GM19455 (cell line): ENCODE results near the gene MYO5B.
"Not testable (repeated sequence)": the region's sequence is repeated elsewhere in the genome, so short reads cannot be mapped to it uniquely, and the experiment has no call there.

Experiments used
- ATAC-seq: cut with Tn5 transposase; IDR thresholded peaks from one replicate; pipeline ENCODE4 v1.9.1; 2021; ENCODE audit not compliant: unreplicated experiment

Gene MYO5B

DNA sequence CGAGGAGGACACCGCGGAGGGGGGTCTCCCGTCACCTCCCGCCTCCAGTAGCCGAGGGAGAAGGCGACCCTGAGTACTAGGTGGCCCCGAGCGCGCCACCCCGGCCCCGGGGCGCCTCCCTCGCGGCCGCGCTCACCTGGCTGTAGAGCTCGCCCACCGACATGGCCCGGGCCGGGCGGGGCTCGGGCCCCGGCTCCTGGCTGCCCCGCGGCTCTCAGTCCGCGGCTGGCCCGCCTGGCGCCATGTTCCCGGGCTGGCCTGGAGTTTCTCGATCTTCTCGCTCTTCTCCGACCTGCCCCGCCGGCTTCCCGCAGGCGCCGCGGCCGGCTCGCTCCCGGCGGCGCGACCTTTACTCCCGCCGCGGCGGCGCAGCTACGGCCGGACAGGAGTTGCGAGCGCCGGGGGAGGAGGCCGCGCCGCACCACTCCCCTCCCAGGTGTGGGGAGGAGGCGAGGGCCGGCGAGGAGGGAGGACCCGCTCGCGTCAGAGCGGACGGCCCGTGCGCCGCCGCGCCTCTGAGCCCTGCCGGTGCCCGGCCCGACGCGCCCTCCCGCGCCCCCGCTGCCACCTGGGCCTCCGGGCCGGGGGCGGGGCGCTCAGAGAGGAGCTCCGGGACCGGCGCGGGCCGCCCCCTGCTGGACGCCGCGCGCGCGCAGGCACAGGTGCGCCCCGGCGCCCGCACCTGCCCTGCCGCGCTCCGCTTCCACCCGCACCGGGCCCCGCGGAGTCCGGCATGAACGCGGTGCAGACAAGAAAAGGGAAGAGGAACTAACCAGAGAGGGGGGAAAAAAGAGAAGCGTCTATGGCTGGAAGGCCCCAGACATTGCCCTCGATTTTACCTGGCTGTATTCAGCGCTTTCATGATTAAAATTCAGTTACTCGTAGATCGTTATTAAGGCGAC is at the start of gene MYO5B:
TSS of gene MYO5B (minus strand) at position 517 of the 902 bp plus-strand sequence. CDS start at position 163, 354 bp downstream.
- ATAC-seq: peak; percentile 84

- ATAC-seq: not testable (repeated sequence)
These were observed 46.8 kb upstream of the MYO5B start for GRCh38 chr18:50241768-50242167.

DNA sequence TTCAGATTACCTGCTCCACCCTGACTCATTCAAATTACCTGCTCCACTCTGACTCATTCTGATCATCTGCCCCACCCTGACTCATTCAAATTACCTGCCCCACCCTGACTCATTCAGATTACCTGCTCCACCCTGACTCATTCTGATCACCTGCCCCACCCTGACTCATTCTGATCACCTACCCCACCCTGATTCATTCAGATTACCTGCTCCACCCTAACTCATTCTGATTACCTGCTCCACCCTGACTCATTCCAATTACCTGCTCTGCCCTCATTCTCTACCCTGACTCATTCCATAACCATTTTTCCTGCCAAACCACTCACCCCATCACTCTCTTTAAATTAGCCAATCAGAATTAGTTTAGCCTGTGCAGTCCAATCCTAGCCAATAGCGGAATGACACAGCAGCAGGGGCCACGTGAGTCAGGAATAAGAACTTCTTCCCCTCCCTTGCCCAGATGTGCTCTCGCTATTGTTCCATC is 45.2 kb upstream of the MYO5B start:
- no peak for ATAC-seq

DNA sequence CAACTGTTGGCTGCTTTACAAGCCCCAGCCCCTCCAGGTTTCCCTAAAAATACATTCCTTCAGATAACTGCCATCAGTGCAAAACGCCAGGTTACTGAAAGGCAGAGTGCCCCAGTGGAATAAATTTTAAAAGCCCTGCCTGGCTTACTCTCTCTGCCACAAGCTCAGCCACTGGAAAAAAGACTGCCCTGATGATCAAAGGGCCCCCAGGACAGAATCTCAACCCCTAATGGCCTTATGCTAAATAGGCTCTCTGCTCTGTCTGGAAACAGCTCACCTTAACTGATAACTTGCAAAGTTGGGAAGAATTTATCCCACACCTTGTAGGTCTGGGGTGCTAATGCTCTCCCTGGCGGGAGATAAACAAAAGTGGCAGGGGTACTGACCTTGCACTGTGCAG is 37.5 kb upstream of the MYO5B start:
- ATAC-seq: no peak

DNA sequence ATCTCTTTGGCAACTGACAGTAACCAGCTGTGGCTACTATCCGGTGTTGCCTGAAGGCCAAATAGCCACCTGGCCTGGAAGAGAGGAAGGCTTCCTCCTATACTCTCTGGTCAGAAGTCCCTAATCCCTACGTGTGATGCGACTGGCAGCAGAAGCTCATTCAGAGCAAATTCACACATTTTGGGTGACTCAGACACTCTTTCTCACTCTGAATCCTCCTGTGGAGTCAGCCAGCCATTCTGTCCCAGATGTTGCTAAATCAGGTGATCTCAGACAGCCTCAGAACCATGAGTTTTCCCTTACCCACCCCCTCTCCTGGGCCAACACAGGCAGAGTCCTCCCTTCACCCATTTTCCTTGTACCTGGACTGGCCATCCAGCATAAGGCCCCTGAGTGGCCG is 36.7 kb upstream of the MYO5B start:
- ATAC-seq: no peak

DNA sequence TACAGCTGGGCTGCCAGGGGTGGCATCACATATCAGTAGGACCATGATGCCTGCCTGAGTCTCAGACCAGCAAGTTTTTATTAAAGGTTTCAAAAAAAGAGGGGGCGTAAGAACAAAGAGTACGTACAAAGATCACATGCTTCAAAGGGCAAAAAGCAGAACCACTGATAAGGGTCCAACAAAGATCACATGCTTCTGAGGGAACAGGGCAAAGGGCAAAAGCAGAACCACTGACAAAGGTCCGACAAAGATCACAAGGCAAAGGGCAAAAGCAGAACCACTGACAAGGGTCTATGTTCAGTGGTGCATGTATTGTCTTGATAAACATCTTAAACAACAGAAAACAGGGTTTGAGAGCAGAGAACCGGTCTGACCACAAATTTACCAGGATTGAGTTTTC is 25.3 kb upstream of the MYO5B start:
- not testable (repeated sequence) for ATAC-seq

DNA sequence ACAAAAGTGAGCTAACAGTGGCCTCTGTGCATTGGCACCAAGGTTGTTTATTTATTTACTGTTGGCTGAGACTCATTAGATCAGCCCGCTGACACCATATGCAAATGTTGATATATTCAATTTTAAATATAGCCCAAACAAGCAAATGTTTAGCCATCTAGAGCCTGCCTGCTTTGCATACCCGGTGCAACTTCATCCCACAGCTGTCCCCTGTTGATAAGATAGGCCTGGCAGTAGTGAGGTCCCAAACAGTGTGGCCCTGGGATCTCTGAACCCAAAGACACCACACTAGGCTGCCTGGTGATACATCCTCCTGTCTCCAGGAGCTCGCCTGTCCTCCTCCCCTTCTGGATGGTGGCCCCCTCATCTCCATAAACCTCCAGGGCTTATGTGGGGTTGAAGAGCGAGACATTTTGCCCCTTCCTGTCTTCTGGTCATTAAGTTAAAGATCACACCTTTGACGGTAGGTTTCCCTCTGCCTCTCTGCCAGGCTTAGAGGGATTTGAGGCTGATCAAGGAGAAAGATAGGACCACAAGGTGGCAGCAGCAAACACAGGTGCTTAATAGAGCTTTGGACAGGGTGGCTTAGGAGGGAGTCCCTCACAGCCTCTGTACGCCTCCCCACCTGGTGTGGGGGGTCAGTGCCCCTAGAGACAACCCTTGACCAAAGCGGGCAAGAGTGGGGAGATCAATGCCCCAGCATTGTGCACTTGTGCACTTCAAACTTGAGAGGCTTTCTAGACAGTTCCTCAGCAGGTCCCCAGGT is 23.7 kb upstream of the MYO5B start:
- ATAC-seq: no peak

- ATAC-seq: no peak
These were observed 14.4 kb upstream of the MYO5B start for GRCh38 chr18:50209311-50209710.

DNA sequence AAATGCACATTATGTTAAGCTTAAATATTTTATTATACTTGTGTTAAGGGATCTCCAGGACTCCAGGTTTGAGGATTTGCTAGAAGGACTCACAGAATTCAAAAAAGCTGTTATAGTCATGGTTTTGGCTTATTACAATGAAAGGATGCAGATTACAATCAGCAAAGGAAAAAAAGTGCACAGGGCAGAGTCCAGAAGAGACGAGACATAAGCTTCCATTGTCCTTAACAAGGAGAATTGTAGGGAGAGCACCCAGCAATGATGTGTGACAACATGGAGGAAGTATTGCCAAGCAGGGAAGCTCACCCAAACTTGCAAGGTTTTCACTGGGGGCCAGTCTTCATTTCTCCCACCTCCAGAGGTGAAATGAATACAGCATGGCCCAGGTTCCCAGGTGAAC is 12.8 kb upstream of the MYO5B start:
- ATAC-seq: no peak

DNA sequence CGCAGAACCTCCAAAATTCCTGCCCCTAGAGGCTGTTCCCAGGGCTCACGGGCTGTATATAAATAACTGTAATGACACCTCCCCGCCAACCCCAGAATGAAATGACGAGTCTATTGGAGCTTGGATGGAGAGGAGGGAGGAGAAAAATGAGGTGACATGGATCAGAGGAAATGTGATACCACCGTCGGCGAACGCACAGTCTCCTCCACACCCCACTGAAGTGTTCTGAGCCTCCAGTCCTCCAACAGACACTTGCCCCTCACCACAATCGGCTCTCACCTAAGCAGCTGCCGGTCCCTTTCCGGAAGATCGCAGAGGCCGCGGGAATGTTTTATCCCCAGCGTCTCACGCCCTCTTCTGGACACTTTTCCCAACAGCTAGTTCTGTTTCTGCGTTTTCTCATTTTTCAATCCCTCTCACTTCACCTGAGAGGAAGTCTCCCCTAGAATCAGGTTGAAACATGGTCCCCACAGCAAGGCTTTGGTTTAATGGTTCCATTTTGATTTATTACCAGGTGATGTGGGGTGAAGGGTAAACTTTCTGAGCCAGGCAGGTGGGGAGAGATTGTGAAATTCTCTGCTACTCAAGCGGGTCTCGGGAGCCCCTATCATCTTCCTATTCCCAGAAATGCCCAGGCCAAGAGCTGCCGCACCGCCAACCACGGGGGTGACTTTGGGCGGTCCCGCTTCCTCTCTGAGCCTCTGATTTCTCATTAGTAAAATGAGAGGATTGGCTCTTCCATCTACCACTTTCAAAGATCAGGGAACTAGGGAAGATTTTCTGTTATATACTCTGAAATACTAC is 9.1 kb upstream of the MYO5B start:
- no peak for ATAC-seq

DNA sequence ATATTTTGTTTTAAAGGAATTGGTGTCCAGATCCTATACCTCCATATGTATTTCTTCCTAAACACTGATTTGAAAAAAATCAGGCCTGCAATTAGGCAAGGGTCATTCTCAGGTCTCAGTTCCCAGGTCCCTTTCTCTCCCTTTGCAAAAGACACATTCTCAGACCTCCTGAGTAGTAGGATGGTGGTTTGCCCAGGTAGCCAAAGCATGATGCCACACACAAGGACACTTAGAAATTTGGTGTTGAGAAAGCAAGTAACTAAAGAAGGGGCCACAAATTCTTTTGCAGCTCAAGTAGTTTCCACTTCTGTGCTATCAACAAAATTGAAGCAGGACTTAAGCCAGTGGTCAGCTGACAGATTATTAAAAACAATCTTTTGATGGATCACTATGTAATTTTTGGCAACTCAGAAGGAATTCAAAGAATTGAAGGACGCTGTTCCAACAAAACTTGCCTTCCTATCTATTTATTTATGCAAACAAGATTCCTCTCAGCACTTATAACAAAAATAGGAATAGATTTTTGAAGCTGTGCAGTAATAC is 6.6 kb upstream of the MYO5B start:
- no peak for ATAC-seq

- no peak for ATAC-seq
These were observed 5.0 kb upstream of the MYO5B start for GRCh38 chr18:50199921-50200320.

DNA sequence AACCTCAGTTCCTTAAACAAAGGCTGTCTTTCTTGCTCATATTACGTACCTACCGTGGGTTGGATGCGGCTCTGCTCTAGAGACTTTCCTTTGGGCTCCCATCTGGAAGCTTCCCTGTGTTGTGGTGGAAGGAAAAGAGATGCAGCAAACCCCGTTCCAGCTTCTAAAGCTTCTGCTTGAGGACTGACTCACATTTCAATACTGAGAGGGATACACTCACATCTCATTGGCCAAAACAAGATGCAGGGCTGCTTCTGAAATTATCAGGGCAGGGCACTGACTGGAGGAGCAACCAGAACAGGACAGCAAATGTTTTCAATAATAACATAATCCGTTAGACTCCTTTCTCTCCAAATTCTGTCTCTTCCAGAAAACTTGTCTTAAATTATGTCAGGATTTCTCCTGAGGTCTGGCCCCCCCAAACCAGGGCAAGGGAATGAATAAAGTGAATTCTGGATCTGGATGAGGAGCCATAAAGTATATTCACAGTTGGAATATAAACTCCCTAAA is 4.5 kb upstream of the MYO5B start:
- no peak for ATAC-seq

GRCh38 chr18:50196261-50196660 is 1.3 kb upstream of the MYO5B start:
- no peak for ATAC-seq

DNA sequence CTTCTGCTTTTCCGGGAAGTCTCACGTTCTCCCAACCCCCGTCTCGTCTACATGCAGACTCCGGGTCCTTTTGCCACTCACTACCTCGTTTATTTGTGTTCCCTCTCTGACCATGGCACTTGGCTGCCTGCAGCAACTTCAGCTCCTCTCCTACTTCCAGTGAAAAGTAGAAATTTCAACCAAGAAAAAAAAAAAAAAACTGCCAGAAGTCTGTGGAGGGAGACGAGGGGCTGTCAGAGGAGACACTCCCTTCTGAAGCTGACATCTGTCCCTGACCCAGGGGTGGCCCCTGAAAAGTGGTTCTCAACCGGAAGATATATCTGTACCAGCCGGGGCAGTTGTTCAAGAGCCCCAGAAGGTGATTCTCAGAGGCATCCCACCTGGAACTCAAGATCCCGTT is 742 bp upstream of the MYO5B start:
- ATAC-seq: no peak

DNA sequence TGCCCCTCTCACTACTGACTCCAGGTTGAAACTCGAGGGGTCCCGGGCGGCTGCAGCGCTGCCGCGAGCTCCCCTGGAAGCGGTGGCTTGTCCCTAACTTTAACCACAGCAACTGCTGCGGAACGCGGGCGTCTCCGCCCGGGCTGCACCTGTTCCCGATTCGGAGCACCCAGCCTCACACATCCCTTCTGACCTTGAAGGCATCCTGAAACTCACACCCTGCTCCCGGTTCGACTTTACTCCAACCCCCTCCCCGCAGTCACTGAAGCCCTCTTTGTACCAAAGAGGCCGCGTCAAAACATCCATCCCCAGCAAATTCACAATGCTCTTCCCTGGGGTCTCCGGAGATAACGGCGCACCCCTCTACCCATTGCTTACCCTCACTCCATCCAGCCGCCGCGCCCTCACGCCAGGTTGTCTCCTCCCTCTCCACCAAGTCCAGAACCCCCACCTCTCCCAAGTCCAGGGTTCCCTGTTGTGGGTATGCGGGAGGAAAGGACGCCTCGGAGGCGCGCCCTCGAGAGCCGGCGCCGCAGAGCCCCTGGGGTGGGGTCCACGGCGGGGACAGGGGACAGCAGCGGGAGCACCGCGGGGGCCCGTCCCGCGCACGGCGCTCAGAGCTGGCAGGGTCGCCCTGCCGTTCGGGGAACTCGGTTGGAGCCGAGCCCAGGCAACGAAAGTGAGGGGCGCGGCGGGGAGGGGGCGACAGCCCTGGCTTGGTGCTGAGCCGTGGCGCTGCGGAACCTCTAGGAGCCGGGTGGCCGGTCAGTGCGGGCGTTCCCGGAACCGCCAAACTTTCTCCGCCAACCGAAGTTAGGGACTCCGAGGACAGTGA is 934 bp downstream of the MYO5B start:
- no peak for ATAC-seq

DNA sequence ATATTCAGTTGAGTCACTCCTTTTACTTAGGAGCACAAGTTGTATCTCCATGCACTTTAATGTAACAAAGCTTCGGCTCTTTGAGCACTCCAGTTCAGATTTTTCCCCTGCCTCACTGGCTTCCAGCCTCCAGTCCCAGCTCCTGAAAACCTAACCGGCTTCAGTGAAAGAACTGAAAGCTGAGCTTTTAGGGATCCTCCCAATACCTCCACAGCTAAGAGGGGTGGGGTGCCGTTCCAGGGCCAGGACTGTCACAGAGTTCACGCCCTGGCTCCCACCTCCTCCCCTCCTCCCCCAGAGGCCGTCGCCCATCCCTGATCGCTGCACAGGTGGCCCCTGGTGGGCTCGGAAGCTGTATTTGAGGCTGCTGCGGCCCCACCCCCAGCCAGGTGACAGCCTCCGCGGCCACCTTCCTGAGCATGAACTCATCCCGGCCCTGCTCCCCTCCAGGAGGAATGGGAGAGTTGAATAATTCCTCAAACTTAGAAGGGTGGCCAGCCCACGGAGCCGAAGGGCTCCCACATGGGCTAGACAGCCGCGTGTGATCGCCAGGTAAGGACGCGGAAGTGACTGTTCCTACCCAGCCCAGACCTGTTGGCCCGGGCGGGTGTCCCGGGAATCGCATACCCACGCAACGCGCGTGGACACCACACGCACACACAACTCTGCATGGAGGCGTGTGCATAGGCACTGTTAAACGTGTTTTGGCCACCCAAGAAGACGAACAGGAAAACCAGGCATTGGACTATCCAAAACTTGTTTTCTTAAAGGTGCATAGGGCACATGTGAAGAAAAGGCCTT is 1.8 kb downstream of the MYO5B start:
- no peak for ATAC-seq

GRCh38 chr18:50190926-50191325 is 4.0 kb downstream of the MYO5B start:
- ATAC-seq: no peak

GRCh38 chr18:50190236-50190635 is 4.7 kb downstream of the MYO5B start:
- ATAC-seq: no peak
